ENCODE data around the gene DYRK1A.

DNA sequence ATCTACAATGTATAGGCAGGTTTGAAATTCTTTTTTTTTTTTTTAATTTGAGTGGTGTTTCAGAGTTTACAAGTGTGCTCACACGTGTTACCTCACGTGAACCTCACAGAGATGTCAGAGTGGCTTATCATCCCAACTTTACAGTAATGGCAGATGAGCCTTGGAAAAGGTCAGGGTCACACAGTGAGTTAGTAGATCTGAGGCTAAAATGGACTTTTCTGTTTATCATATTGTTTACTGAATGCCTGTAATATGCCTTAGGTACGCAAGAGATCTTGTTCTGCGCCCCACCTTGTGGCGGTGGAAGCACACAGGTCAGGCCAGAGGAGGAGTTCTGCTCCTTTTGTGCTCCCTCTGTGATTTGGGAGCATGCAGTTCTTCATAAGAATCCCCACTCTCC lies 80.0 kb downstream of the DYRK1A start:
- TF ChIP-seq, protein P1, sequence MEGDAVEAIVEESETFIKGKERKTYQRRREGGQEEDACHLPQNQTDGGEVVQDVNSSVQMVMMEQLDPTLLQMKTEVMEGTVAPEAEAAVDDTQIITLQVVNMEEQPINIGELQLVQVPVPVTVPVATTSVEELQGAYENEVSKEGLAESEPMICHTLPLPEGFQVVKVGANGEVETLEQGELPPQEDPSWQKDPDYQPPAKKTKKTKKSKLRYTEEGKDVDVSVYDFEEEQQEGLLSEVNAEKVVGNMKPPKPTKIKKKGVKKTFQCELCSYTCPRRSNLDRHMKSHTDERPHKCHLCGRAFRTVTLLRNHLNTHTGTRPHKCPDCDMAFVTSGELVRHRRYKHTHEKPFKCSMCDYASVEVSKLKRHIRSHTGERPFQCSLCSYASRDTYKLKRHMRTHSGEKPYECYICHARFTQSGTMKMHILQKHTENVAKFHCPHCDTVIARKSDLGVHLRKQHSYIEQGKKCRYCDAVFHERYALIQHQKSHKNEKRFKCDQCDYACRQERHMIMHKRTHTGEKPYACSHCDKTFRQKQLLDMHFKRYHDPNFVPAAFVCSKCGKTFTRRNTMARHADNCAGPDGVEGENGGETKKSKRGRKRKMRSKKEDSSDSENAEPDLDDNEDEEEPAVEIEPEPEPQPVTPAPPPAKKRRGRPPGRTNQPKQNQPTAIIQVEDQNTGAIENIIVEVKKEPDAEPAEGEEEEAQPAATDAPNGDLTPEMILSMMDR (tag by site-specific recombination; IDR thresholded peaks at IDR 0.05): no peak
- TF ChIP-seq ZNF768 (tag by site-specific recombination; IDR thresholded peaks at IDR 0.05): no peak
- TF ChIP-seq YY1 (tag by site-specific recombination; IDR thresholded peaks at IDR 0.05): no peak
- TF ChIP-seq ZBTB7A (tag by site-specific recombination; IDR thresholded peaks at IDR 0.05; ENCODE audit: low read depth): no peak
- TF ChIP-seq, protein P2, sequence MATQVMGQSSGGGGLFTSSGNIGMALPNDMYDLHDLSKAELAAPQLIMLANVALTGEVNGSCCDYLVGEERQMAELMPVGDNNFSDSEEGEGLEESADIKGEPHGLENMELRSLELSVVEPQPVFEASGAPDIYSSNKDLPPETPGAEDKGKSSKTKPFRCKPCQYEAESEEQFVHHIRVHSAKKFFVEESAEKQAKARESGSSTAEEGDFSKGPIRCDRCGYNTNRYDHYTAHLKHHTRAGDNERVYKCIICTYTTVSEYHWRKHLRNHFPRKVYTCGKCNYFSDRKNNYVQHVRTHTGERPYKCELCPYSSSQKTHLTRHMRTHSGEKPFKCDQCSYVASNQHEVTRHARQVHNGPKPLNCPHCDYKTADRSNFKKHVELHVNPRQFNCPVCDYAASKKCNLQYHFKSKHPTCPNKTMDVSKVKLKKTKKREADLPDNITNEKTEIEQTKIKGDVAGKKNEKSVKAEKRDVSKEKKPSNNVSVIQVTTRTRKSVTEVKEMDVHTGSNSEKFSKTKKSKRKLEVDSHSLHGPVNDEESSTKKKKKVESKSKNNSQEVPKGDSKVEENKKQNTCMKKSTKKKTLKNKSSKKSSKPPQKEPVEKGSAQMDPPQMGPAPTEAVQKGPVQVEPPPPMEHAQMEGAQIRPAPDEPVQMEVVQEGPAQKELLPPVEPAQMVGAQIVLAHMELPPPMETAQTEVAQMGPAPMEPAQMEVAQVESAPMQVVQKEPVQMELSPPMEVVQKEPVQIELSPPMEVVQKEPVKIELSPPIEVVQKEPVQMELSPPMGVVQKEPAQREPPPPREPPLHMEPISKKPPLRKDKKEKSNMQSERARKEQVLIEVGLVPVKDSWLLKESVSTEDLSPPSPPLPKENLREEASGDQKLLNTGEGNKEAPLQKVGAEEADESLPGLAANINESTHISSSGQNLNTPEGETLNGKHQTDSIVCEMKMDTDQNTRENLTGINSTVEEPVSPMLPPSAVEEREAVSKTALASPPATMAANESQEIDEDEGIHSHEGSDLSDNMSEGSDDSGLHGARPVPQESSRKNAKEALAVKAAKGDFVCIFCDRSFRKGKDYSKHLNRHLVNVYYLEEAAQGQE (tag by site-specific recombination; IDR thresholded peaks at IDR 0.05): no peak
- no peak for TF ChIP-seq SCRT2 (tag by site-specific recombination; IDR thresholded peaks at IDR 0.05)
- TF ChIP-seq ZNF239 (tag by site-specific recombination; IDR thresholded peaks at IDR 0.05): no peak
- no peak for TF ChIP-seq ZNF302 (tag by site-specific recombination; IDR thresholded peaks at IDR 0.05; ENCODE audit: low read depth)
- TF ChIP-seq SP2 (tag by site-specific recombination; IDR thresholded peaks at IDR 0.05): no peak
- no peak for TF ChIP-seq ZBTB1 (tag by site-specific recombination; IDR thresholded peaks at IDR 0.05)
- no peak for TF ChIP-seq MEIS1 (CRISPR knock-in tag; IDR thresholded peaks at IDR 0.05; ENCODE audit: borderline replicate concordance)

All from HEK293 (cell line).